HG02588 (cell line): ENCODE results near the gene DNAI1.

Experiments
- ATAC-seq: cut with Tn5 transposase; IDR thresholded peaks from one replicate; pipeline ENCODE4 v1.9.1; 2021; ENCODE audit warnings: mild to moderate bottlenecking, moderate library complexity; ENCODE audit not compliant: unreplicated experiment

Gene DNAI1

DNA sequence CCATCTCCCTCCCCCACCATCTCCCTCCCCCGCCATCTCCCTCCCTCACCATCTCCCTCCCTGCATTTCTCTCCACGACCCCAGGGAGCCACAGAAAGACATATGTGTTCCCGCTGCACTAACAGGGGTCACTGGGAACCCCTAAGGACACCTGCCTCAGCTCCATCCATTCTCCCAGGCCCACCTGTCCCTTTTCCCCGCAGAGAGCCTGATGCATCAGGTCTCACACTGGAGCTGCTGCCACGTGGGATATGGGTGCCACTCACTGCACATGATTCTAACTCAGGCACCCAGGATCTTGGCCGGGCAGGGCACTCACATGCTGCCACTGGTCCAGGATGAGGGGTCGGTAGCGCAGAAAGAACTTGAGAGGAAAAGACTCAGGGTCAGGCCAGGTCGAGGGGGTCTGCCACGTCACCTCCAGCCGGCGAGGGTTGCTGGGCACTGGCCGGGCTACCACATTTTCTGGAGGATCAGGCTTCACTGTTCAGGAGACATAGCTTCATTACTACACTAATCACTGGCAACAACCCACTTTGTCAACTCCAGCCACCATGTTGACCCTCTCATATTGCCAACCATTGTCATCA is 97.4 kb downstream of the DNAI1 start:
- no peak for ATAC-seq

DNA sequence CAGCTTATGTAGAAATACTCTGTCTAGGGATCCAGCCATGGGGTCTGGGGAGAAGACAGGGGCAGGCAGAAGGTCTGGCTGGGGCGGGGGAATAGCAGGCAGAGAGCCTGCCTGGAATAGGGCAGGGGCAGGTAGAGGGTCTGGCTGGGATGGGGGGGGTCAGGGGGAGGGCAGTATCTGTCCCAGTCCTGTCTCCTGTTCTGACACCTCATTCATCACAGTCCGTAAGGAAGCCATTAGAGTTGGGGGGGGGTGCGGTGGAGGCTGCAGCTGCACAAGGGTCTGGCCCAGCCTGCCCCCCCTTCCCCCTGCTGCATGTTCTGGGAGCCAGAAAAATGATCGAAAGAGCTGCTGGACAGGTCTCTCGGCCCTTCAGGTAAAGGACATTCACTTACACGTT is 98.3 kb downstream of the DNAI1 start:
- no peak for ATAC-seq

DNA sequence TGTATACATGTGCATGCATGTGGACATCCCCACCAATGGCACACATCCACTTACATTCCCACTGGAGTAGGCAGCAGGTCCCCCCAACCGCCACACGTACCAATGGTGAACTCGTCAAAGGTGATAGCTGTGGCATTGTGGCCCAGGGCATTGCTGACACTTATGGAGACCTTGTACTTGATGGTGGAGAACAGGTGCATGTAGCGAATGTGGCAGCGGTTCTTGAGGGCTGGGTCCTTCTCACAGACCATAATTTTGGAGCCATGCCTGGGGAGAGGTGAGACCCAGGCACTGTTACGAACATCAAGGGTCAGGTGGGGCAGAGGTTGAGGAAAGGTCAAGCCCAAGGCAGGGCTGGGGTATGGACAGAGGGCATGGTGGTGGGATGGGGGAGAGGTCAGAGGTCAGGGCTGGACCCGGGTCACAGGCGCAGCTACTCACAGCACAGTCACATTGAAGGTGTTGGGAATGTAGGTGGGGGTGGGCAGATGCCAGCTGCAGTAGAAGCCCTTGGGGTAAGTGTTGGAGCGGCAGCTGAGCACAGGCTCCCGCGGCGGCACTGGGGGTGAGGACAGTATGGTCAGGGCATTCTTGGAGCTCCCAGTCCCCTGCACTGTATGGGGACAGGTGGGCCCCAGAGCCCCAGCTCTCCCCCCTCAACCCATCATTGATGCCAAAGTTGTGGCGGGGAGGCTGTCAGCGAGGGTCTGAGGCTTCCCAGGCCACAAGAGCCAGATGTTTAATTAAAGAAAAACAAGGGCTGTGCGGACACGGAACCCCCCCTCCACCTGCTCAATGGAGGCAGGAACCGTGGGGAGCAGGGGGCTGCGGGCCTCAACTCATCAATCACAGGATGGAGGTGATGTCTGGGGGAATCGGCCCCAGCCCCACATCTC is 99.1 kb downstream of the DNAI1 start:
- no peak for ATAC-seq

DNA sequence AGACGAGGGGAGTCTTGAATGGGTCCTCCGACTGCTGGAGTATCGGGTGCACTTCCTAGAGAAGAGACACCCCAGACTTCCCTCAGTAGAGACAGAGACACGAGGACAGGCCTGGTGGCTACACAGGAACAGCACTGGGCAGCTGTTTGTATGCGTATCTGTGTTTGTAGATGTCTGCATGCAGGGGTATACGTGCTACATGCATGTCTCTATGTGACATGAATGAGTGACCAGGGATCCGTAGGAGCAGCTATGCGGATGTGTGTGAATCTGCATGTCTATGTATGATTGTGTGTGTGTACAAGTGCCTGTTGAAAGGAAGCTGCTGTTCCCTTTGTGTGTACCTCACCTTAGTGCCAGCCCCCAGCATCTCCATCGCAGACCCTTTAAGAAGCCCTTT is 99.8 kb downstream of the DNAI1 start:
- ATAC-seq, result no peak

DNA sequence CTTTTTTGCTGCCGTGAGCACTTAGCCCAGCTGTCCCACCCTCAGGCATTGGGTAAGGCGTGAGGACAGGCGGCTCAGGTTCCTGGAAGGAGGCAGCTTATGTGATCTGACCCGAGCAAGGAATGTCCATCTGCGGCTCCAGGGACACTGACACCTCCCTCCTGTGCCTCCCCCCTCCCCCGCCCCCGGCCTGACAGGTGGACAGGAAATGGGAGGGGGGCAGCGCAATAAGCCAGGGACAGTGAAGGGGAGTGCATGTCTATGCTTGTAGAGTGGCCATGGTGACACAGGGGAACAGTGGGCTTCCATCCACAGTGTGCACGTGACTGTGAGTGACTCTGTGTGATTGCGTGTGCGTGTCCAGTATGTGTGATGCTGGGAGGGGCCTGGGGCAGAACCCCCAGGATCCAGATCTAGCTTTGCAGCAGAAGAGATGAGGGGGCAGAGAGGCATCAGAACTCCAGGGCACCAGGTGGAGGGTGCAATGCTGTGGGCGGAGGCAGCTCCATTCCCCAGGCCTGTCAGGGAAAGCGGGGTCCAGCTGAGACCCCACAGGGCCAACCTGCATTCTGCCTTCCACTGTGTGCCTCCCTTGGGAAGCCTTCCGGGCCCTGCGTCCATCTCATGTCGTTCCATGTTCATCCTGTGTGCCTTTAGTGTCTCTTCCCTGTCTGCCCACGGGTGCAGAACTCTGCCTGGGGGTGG is 100.5 kb downstream of the DNAI1 start:
- no peak for ATAC-seq

DNA sequence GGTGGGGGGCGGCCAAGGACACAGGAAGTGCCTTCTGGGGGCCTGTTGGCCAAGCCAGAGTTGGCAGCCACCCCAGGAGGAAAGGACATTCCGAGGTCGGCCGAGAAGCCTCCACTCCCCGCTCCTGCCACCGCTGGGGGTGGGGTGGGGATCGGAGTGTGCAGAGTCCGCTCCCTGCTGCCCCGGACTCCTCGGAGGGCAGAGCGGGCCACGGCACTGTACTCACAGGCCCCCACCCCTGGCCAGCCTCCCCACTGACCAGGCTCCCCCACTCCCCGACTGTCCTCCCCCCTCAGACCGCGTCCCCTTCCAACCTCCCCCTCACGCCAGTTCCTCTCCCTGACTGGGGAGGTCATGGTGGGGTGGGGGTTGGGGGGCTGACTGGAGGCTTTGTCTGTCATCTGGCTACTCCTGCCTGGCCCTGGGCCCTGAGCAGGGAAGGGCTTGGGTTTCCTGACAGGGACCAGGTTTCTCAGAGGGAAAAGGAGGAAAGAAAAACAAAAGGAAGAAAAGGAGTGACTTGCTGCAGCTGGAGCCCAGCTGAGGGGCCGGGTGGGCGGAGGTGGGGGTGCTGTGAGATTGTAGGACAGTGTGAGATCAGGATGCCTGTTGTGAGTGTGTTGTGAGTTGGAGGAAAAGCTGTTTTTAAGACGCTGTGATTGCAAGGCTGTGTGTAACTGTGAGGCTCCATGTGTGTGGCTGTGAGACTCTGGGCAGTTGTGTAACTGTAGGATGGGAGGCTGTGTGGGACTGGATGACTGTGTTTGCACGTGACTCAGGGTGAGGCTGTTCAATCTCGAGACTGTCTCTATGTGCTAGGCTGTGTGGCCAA is 101.2 kb downstream of the DNAI1 start:
- no peak for ATAC-seq

DNA sequence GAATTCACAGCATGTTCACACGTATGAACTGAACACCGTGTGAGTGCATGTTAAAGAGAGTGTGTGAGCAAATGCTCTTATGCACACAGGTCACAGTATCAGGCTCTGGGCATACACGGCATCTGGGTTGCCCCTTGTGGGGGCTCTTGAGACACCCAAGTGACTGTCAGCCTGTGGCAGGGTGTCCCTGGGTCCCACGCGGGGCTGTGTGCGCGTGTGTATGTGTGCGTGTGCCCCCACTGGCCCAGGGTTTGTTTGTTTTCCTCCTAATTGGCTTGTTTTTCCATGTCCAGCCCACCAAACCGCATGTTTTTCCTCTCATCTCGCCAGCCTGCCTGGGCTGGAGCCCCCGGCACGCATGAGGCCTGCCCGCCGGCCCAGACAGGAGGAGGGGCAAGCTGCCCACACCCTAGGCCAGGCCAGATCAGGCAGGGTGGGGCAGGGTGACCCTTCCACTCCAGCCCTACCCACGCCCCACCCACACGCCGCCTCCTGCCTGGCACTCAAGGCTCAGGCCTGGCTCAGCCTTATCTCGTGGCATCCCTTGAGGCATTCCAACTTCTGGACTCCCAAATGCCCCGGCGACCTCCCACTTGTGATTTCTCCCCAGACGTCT is 102.1 kb downstream of the DNAI1 start:
- ATAC-seq, result no peak

DNA sequence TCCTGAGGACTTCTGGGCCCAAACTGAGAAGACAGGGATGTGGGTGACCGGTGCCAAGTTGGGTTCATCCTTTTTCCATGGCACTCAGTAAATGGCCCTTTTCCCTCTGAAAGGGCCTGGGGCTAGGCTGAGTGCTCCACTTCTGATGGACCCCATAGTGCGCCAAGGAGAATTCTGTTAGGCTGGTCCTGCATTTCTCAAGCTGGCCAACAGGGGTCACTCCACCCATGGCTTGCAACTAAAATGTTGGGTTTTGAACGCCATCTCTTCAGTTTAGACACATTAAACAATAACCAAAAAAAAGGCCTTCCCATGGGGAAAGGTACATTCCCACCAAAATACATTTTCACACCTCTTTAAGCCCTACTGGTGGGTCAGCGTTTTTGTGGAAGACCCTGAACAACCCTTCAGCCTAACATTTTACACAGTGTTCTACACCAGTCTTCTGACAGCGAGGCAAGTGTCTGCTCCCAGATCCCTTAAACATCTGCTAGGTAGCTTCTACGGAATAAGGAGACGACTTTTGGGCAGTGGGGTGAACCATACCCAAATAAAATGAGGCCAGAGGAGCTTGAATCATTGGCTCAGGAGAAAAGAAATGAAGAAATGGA is 103.6 kb downstream of the DNAI1 start:
- no peak for ATAC-seq

DNA sequence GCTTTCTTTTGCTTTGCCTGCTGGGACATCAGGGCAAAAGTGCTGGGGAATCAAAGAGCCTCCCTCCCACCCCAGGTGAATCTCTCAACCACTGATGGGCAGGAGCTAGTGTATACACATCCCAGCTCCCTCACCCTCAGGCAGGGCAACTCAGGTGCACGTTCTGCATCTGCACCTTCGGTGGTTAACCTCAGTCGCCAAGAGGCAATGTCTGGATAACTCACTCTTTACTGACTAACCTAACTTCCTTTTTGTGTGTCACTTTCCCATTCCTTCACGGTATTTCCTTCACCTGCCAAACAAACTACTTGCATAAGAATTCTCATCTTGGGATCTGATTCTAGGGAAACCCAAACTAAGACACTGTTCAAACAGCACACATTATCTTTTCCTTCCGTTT is 104.7 kb downstream of the DNAI1 start:
- no peak for ATAC-seq

DNA sequence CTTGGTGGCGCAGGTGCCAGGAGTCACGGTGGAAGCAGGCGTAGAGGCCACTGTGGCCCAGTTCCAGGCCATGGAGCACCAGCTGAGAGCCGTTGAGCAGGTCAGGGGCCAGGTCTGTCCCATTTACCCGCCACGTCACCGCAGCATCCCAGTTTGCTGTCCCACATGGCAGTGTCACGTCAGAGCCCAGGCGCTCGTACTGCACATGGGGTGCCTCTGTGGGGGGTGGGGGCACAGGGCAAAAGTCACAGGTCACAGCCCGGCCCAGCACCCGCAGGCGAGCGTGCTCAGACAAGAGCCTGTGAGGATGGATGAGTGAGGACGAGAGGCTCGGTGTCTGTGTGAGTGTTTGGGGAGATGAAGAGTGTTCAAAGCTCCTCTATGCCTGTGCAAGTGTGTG is 106.0 kb downstream of the DNAI1 start:
- no peak for ATAC-seq

DNA sequence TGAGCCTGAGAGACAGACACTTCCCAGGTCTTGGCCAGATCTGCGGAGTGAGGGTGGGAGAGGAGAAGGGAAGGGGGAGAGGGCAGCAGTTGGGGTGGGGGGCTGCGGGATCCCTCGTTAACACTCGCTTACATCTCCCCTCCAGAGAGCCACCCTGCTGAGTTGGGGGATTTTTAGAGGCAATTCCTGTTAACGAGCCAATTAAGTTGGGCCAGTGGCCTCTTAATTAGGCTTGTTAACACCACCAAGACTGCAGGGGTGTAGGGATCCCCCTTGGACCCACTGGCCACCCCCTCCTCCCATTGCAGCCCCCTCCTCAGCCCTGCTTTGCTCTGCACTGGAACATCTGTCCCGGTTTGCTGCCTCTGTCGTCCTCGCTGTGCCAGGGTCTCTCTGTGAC is 107.3 kb downstream of the DNAI1 start:
- no peak for ATAC-seq

DNA sequence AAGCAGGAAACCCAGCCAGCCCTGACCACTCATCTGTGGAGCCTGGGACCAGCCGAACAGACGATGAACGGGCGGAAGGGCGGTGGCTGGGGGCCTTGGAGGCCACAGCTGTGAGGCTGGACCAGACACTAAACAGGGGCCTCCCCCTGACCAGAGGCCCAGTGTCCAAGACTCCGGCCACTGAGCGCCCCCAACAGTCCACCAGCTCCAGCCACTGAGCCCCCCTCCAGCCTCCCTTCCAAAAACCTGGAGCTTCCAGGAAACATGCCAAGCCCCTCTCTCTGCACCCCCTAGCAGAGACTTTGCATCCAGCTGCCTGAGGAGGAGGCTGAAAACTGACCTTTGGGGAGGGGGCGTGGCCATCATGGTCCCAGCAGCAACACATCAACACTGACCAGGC is 107.7 kb downstream of the DNAI1 start:
- ATAC-seq, result no peak

DNA sequence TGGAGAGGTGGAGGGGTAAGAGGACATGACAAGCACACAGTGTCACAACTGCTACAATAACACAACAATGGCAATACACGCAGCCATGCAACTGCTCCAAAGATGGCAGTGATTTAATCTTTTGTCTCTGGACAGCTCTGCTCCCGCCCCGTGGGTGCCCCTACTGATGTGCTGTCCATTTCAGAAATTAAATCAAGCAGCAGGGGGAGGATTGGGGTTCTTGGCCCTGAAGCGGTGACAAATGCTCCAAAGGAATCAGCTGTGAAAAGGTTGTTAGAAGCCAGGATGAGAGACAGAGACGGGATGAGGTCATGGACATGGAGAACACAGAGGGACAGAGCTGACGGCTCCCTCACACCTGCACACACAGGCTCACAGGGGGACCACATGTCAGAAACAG is 108.4 kb downstream of the DNAI1 start:
- no peak for ATAC-seq

DNA sequence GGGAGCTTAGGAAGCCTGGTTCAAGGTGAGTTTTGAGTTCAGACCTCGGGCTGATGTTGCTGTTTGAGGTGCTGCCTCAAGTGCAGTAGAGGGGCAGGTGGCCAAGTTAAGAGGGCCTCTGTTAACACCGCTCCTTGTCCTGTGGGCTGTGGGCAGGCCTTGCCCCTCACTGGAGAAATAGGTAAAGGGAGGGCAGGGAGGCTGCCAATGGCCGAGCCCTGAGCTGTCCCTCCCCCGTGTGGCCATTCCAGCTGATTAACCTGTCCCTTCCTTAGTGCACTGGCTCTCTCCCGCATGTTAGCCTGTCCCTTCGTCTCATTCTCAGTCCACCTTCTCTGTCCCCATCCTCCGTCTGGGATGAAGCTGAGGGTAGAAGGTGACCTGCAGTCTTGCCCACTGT is 109.5 kb downstream of the DNAI1 start:
- no peak for ATAC-seq

DNA sequence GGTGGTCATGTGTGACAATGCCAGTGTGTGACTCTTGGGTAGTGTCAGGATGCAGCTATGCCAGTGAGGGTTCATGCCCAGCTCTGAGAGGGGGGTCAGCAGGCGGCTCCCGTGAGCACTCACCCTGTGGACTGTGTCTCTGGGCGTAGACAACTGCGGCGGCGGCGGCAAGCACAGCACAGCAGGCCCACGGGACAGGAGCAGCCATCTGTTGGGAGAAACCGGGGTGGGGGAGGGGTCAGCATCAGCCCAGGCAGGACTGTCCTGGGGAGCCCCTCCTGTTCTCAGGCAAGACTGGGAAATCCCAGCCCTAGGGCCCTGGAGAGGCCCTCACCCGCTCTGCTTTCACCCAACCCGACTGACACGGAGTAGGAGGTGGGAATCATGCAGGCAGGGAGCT is 110.2 kb downstream of the DNAI1 start:
- ATAC-seq, result no peak

DNA sequence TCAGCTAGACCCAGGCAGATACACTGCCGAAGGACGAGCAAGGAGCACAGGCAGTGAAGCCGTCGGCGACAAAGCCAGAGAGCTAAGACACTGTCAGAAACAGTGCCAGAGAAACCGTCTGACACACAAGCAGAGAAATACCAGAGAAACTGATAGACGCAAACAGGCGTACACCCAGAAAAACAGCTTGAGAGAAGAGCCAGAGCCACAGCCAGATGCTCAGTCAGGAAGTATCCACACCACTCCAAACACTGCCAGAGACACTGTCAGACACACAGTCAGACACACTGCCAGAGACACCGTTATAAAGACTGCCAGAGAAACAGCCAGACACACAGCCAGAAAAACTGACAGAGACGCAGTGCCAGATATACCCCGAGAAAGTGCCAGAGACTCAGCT is 111.8 kb downstream of the DNAI1 start:
- ATAC-seq, result no peak
